Parathyroid adenoma (tissue), 2 donors: ENCODE measurements around the gene TYR.

Experiments
- H2AFZ ChIP-seq: fragments of 300-600 bp; sonication (generic); one replicate; pipeline ENCODE4 v1.7.0; 2017; ENCODE audit warnings: antibody characterized with exemption, mild to moderate bottlenecking
- H3K27ac ChIP-seq: fragments of 300-600 bp; sonication (generic); one replicate; pipeline ENCODE4 v1.7.0; 2017
- H3K27me3 ChIP-seq: fragments of 300-600 bp; sonication (generic); one replicate; pipeline ENCODE4 v1.7.0; 2017; ENCODE audit warnings: low read length; ENCODE audit not compliant: control insufficient read depth, insufficient read depth
- H3K36me3 ChIP-seq: fragments of 300-600 bp; sonication (generic); one replicate; pipeline ENCODE4 v1.7.0; 2017; ENCODE audit warnings: low read length; ENCODE audit not compliant: control insufficient read depth, insufficient read depth
- H3K4me1 ChIP-seq: fragments of 300-600 bp; sonication (generic); one replicate; pipeline ENCODE4 v1.7.0; 2017; ENCODE audit warnings: control low read depth
- H3K4me2 ChIP-seq: fragments of 300-600 bp; sonication (generic); one replicate; pipeline ENCODE4 v1.7.0; 2017; ENCODE audit warnings: low read length
- H3K4me3 ChIP-seq: fragments of 300-600 bp; sonication (generic); one replicate; pipeline ENCODE4 v1.7.0; 2017; ENCODE audit warnings: low read depth, low read length
- H3K79me2 ChIP-seq: fragments of 300-600 bp; sonication (generic); one replicate; pipeline ENCODE4 v1.7.0; 2017; ENCODE audit warnings: control low read depth
- H3K9ac ChIP-seq: fragments of 300-600 bp; sonication (generic); one replicate; pipeline ENCODE4 v1.7.0; 2017; ENCODE audit warnings: mild to moderate bottlenecking
- H3K9me3 ChIP-seq: fragments of 300-600 bp; sonication (generic); one replicate; pipeline ENCODE4 v1.7.0; 2017; ENCODE audit warnings: low read length; ENCODE audit not compliant: control insufficient read depth
- TF ChIP-seq, protein P1 (sequence below): fragments of 300-600 bp; sonication (generic); IDR thresholded peaks from one replicate; pipeline ENCODE4 v1.7.0; 2017; ENCODE audit warnings: antibody characterized with exemption, mild to moderate bottlenecking
- donor health status: primary hyperparathyroidism.

The TYR gene

DNA sequence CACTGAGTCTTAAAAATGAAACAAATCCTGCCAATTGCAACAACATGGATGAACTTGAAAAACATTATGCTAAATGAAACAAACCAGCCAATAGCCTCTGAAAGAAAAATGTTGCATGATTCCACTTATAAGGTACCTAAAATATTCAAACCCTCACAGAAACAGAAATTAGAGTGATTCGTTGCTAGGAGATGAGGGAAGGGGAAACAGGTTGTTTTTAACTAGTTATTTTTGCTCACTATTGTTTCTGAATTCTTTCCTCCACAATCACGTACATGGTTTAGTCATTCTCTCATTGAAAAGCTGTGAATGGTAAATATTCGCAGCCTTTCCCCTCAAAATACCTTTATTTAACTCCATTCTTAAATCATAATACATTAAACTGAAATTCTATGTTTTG, 14.0 kb upstream of the TYR start:
- no peak overlapping the region for H3K4me3 ChIP-seq
- H3K4me2 ChIP-seq = no peak overlapping the region
- H3K79me2 ChIP-seq = no peaks in the 10 kb centered on the region

DNA sequence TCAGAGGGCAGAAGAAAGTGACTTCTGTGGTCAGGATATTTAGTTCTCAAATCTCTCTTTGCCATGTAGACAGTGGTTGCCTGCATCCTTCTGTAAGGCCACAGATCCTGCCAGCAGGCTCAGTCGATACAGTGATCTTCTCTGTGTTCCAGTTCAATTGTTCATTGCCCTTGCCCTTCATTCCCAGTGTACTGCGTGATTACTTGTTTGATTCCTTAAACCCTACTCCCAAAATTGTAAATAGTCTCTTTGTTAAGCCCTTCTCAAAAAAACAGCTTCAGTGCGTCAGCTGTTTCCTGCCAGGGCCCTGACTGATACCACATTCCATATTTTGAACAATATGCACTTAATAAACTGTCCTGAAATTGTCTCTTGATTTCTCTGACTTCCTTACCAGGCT, 9.3 kb upstream of the TYR start:
- Histone ChIP-seq H3K9me3 (no peaks in the 10 kb centered on the region), H3K27ac (no peak overlapping the region), H3K36me3 (no peaks in the 10 kb centered on the region), H2AFZ (no peak overlapping the region), H3K4me1 (no peaks in the 10 kb centered on the region), H3K79me2 (no peaks in the 10 kb centered on the region), H3K4me3 (no peak overlapping the region), H3K9ac (no peak overlapping the region), H3K27me3 (no peaks in the 10 kb centered on the region), H3K4me2 (no peak overlapping the region)
- TF ChIP-seq, protein P1, sequence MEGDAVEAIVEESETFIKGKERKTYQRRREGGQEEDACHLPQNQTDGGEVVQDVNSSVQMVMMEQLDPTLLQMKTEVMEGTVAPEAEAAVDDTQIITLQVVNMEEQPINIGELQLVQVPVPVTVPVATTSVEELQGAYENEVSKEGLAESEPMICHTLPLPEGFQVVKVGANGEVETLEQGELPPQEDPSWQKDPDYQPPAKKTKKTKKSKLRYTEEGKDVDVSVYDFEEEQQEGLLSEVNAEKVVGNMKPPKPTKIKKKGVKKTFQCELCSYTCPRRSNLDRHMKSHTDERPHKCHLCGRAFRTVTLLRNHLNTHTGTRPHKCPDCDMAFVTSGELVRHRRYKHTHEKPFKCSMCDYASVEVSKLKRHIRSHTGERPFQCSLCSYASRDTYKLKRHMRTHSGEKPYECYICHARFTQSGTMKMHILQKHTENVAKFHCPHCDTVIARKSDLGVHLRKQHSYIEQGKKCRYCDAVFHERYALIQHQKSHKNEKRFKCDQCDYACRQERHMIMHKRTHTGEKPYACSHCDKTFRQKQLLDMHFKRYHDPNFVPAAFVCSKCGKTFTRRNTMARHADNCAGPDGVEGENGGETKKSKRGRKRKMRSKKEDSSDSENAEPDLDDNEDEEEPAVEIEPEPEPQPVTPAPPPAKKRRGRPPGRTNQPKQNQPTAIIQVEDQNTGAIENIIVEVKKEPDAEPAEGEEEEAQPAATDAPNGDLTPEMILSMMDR = no peak

More for the DNA sequence above, 14.0 kb upstream of the TYR start:
- Histone ChIP-seq H3K9me3 (no peaks in the 10 kb centered on the region), H2AFZ (no peak overlapping the region), H3K27ac (no peak overlapping the region), H3K4me1 (no peaks in the 10 kb centered on the region), H3K9ac (no peak overlapping the region), H3K36me3 (no peaks in the 10 kb centered on the region), H3K27me3 (no peaks in the 10 kb centered on the region)
- TF ChIP-seq, protein P1 = no peak

DNA sequence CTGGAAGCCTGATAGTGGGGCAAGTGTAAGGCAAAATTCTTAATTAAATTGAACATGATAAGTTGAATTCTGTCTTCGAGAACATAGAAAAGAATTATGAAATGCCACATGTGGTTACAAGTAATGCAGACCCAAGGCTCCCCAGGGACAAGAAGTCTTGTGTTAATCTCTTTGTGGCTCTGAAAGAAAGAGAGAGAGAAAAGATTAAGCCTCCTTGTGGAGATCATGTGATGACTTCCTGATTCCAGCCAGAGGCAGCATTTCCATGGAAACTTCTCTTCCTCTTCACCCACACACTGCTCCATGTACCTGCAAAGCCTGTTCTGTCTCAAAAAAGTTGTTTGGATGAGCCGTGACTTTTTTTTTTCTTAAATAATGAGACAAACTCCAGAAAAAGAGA, 1.9 kb upstream of the TYR start:
- H3K36me3 ChIP-seq = no peaks in the 10 kb centered on the region
- H3K9me3 ChIP-seq = no peaks in the 10 kb centered on the region
- no peak overlapping the region for H3K4me2 ChIP-seq
- TF ChIP-seq, protein P1 = no peak
- H3K27ac ChIP-seq = no peak overlapping the region
- H3K79me2 ChIP-seq = no peaks in the 10 kb centered on the region
- no peaks in the 10 kb centered on the region for H3K4me1 ChIP-seq
- no peak overlapping the region for H2AFZ ChIP-seq
- no peak overlapping the region for H3K4me3 ChIP-seq
- no peak overlapping the region for H3K9ac ChIP-seq
- no peaks in the 10 kb centered on the region for H3K27me3 ChIP-seq

DNA sequence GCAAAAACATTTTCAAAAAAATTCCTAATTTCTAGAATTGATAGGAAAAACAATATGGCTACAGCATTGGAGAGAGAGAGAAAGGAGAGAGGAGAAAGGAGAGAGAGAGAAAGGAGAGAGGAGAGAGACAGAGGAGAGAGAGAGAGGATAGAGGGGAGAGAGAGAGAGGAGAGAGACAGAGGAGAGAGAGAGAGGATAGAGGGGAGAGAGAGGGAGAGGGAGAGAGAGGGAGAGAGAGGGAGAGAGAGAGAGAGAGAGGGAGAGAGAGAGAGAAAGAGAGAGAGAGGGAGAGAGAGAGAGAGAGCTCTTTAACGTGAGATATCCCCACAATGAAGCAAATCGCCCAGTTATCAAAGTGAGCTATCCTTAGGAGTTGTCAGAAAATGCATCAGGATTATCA, 737 bp upstream of the TYR start:
- TF ChIP-seq, protein P1 = no peak
- Histone ChIP-seq H3K4me1 (no peaks in the 10 kb centered on the region), H2AFZ (no peak overlapping the region), H3K79me2 (no peaks in the 10 kb centered on the region), H3K9ac (no peak overlapping the region), H3K27ac (no peak overlapping the region), H3K9me3 (no peaks in the 10 kb centered on the region), H3K4me2 (no peak overlapping the region), H3K27me3 (no peaks in the 10 kb centered on the region), H3K36me3 (no peaks in the 10 kb centered on the region), H3K4me3 (no peak overlapping the region)

DNA sequence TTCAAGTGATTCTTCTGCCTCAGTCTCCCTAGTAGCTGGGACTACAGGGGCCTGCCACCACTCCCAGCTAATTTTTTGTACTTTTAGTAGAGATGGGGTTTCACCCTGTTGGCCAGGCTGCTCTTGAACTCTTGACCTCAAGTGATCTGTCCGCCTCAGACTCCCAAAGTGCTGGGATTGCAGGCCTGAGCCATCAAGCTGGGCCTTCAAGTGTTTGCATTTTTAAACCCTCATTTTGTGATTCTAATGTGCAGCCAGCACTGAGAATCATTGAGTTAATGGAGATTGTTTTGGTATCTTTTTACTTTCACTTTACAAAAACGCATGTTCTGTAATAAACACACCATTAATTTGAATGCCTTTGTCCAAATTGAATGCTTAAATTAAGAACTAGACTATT, 3.4 kb downstream of the TYR start:
- H2AFZ ChIP-seq = no peak overlapping the region
- TF ChIP-seq, protein P1 = no peak
- no peak overlapping the region for H3K9ac ChIP-seq
- H3K4me2 ChIP-seq = no peak overlapping the region
- H3K27ac ChIP-seq = no peak overlapping the region
- no peak overlapping the region for H3K4me3 ChIP-seq
- no peaks in the 10 kb centered on the region for H3K9me3 ChIP-seq
- no peaks in the 10 kb centered on the region for H3K79me2 ChIP-seq
- no peaks in the 10 kb centered on the region for H3K27me3 ChIP-seq
- H3K36me3 ChIP-seq = no peaks in the 10 kb centered on the region
- H3K4me1 ChIP-seq = no peaks in the 10 kb centered on the region
